ENCODE results near the gene CELSR1.

Gene CELSR1

GRCh38 chr22:46442217-46442853, 95.1 kb downstream of the CELSR1 start:
- DNase-seq (ENCODE audit: low spot score), result no peak

- DNase-seq (ENCODE audit: low spot score), result no peak
Observed at GRCh38 chr22:46439576-46440465, 97.6 kb downstream of the CELSR1 start.

GRCh38 chr22:46439111-46439510, 98.3 kb downstream of the CELSR1 start:
- no peak for DNase-seq (ENCODE audit: low spot score)

GRCh38 chr22:46437671-46438440, 99.6 kb downstream of the CELSR1 start:
- no peak for DNase-seq (ENCODE audit: low spot score)

- DNase-seq (ENCODE audit: low spot score), result no peak
Observed at GRCh38 chr22:46436595-46437175, 100.7 kb downstream of the CELSR1 start.

GRCh38 chr22:46433318-46433717, 104.1 kb downstream of the CELSR1 start:
- DNase-seq (ENCODE audit: low spot score), result no peak

- no peak for DNase-seq (ENCODE audit: low spot score)
Observed at GRCh38 chr22:46432164-46433068, 105.0 kb downstream of the CELSR1 start.

- DNase-seq (ENCODE audit: low spot score), result no peak
Observed at GRCh38 chr22:46430961-46431838, 106.2 kb downstream of the CELSR1 start.

- DNase-seq (ENCODE audit: low spot score), result no peak
Observed at GRCh38 chr22:46429325-46429853, 108.0 kb downstream of the CELSR1 start.

GRCh38 chr22:46428602-46429324, 108.7 kb downstream of the CELSR1 start:
- DNase-seq (ENCODE audit: low spot score), result no peak

GRCh38 chr22:46428171-46428570, 109.2 kb downstream of the CELSR1 start:
- no peak for DNase-seq (ENCODE audit: low spot score)

GRCh38 chr22:46425016-46425415, 112.4 kb downstream of the CELSR1 start:
- no peak for DNase-seq (ENCODE audit: low spot score)

GRCh38 chr22:46424496-46424895, 112.9 kb downstream of the CELSR1 start:
- no peak for DNase-seq (ENCODE audit: low spot score)

- no peak for DNase-seq (ENCODE audit: low spot score)
Observed at GRCh38 chr22:46422896-46423295, 114.5 kb downstream of the CELSR1 start.

GRCh38 chr22:46421267-46421666, 116.2 kb downstream of the CELSR1 start:
- DNase-seq (ENCODE audit: low spot score), result no peak

- DNase-seq (ENCODE audit: low spot score), result no peak
Observed at GRCh38 chr22:46419754-46420571, 117.5 kb downstream of the CELSR1 start.

GRCh38 chr22:46418827-46419226, 118.6 kb downstream of the CELSR1 start:
- DNase-seq (ENCODE audit: low spot score), result no peak

- DNase-seq (ENCODE audit: low spot score), result no peak
Observed at GRCh38 chr22:46417769-46418168, 119.7 kb downstream of the CELSR1 start.
